ENCODE measurements around the gene TPRA1.
"Not testable (repeated sequence)": the region's sequence is repeated elsewhere in the genome, so short reads cannot be mapped to it uniquely, and the experiment has no call there.

Gene TPRA1

GRCh38 chr3:127536830-127537812, 53.4 kb downstream of the TPRA1 start:
- DNase-seq (ENCODE audit: low read depth): no peak

GRCh38 chr3:127535901-127536829, 54.4 kb downstream of the TPRA1 start:
- no peak for DNase-seq (ENCODE audit: low read depth)

- no peak for DNase-seq (ENCODE audit: low read depth)
These were observed 55.3 kb downstream of the TPRA1 start for GRCh38 chr3:127535106-127535785.

- DNase-seq (ENCODE audit: low read depth): no peak
These were observed 56.0 kb downstream of the TPRA1 start for GRCh38 chr3:127534564-127534963.

GRCh38 chr3:127534161-127534451, 56.4 kb downstream of the TPRA1 start:
- no peak for DNase-seq (ENCODE audit: low read depth)

- no peak for DNase-seq (ENCODE audit: low read depth)
These were observed 57.9 kb downstream of the TPRA1 start for GRCh38 chr3:127532561-127533203.

- DNase-seq (ENCODE audit: low read depth): no peak
These were observed 58.7 kb downstream of the TPRA1 start for GRCh38 chr3:127531821-127532220.

- not testable (repeated sequence) for DNase-seq (ENCODE audit: low read depth)
These were observed 59.7 kb downstream of the TPRA1 start for GRCh38 chr3:127530863-127531262.

- DNase-seq (ENCODE audit: low read depth): no peak
These were observed 61.0 kb downstream of the TPRA1 start for GRCh38 chr3:127529346-127530188.

GRCh38 chr3:127525373-127525772, 65.2 kb downstream of the TPRA1 start:
- no peak for DNase-seq (ENCODE audit: low read depth)

GRCh38 chr3:127524296-127524896, 66.1 kb downstream of the TPRA1 start:
- DNase-seq (ENCODE audit: low read depth): no peak
